Endothelial cell of umbilical vein (primary cell): ENCODE results near the gene LRP1B. TPM values are rescaled to one million over a fixed set of nuclear protein-coding genes. Genes with fewer than 3 reads are reported as not detected.

Source experiments
- BruUV-seq: library from RNA; stranded (reverse); fragments of 400-500 nt; replicated peaks from 2 replicates; lab custom pipeline; 2021; lab: Mats Ljungman, UMichigan
- CTCF ChIA-PET: fragments of 300-600, 350-600 bp; sonication (Branson Sonifier 250); formaldehyde crosslinking; loops from one replicate; lab custom pipeline; 2021; ENCODE audit warnings: antibody characterized with exemption, inconsistent platforms; lab: Charles Lee
- POLR2A ChIA-PET: fragments of 300-600, 350-600 bp; sonication (Branson Sonifier 250); formaldehyde crosslinking; loops from one replicate; lab custom pipeline; 2021; ENCODE audit warnings: antibody characterized with exemption, inconsistent platforms; lab: Charles Lee
- DNase-seq: peaks from one replicate; pipeline ENCODE4 v3.0.0-alpha.2; 2011; ENCODE audit warnings: low read depth, low spot score
- FAIRE-seq: peaks from 2 replicates; lab custom pipeline; 2011; peaks lifted over from hg19 to GRCh38; lab: Jason Lieb, UNC
- H2AFZ ChIP-seq: 2 replicates; pipeline ENCODE4 v1.6.0; 2012; ENCODE audit warnings: low read depth, low read length, control low read depth, inconsistent platforms
- H3K27ac ChIP-seq: 2 replicates; pipeline ENCODE4 v1.5.1; 2011; ENCODE audit warnings: low read depth, mild to moderate bottlenecking, control low read depth, low read length, moderate library complexity; ENCODE audit not compliant: insufficient read depth
- H3K27me3 ChIP-seq, 2 experiments: 2 replicates each; pipeline versions ENCODE4 v1.6.0 to v1.6.1; 2011; ENCODE audit warnings: low read length in 2 of 2, mixed read lengths in 1 of 2; ENCODE audit not compliant: control insufficient read depth in 2 of 2, insufficient read depth in 2 of 2
- H3K36me3 ChIP-seq, 2 experiments: 2 replicates in 1 of 2; 3 replicates in 1 of 2; pipeline ENCODE4 v1.5.1; 2011; ENCODE audit warnings: low read length in 2 of 2, mild to moderate bottlenecking in 1 of 2, moderate library complexity in 1 of 2; ENCODE audit not compliant: control insufficient read depth in 2 of 2, insufficient read depth in 2 of 2; ENCODE audit errors: extremely low read depth in 1 of 2
- H3K4me1 ChIP-seq: 3 replicates; pipeline ENCODE4 v1.5.1; 2011; ENCODE audit warnings: mild to moderate bottlenecking, low read length; ENCODE audit not compliant: control insufficient read depth, insufficient read depth; ENCODE audit errors: extremely low read depth
- H3K4me2 ChIP-seq: 2 replicates; pipeline ENCODE4 v1.6.1; 2011; ENCODE audit warnings: low read length, control low read depth, mixed read lengths; ENCODE audit not compliant: insufficient read depth
- H3K4me3 ChIP-seq, 3 experiments: fragments of 200-600 bp in 1 of 3; sonication (generic), shearing (Covaris generic) in 1 of 3; replicated peaks in 1 of 3; 2 replicates each; pipeline ENCODE4 v1.5.1; 2011 to 2016; ENCODE audit warnings: control low read depth in 3 of 3, low read length in 3 of 3, mild to moderate bottlenecking in 2 of 3, inconsistent platforms in 1 of 3, low read depth in 1 of 3, moderate library complexity in 1 of 3; ENCODE audit not compliant: insufficient read depth in 1 of 3
- H3K79me2 ChIP-seq: 2 replicates; pipeline ENCODE4 v1.6.0; 2012; ENCODE audit warnings: low read length, inconsistent platforms; ENCODE audit not compliant: control insufficient read depth, insufficient read depth
- H3K9ac ChIP-seq: replicated peaks from 2 replicates; pipeline ENCODE3; 2011; ENCODE audit warnings: low read length, control low read depth; ENCODE audit not compliant: insufficient read depth; ENCODE audit errors: extremely low read depth
- H3K9me1 ChIP-seq: replicated peaks from 3 replicates; pipeline ENCODE4 v1.6.0; 2011; ENCODE audit warnings: mild to moderate bottlenecking, low read length; ENCODE audit not compliant: control insufficient read depth, insufficient read depth; ENCODE audit errors: extremely low read depth
- H3K9me3 ChIP-seq: replicated peaks from 2 replicates; pipeline ENCODE4 v1.5.1; 2012; ENCODE audit warnings: low read length, inconsistent platforms; ENCODE audit not compliant: control insufficient read depth, insufficient read depth
- H4K20me1 ChIP-seq: replicated peaks from 2 replicates; pipeline ENCODE3; 2011; ENCODE audit warnings: mild to moderate bottlenecking, low read length; ENCODE audit not compliant: control insufficient read depth, insufficient read depth; ENCODE audit errors: extremely low read depth
- CTCF ChIP-seq, 2 donors: IDR thresholded peaks; 1 replicate in 1 of 2; 2 replicates in 1 of 2; pipeline ENCODE4 v1.5.1; 2011; ENCODE audit warnings: low read length in 2 of 2, mild to moderate bottlenecking in 2 of 2, moderate library complexity in 2 of 2, control low read depth in 1 of 2, inconsistent platforms in 1 of 2, low read depth in 1 of 2; ENCODE audit not compliant: insufficient read depth in 1 of 2; ENCODE audit errors: extremely low read depth in 1 of 2
- EZH2 ChIP-seq: IDR thresholded peaks from 2 replicates; pipeline ENCODE4 v1.6.1; 2012; ENCODE audit warnings: borderline replicate concordance, low read depth, mild to moderate bottlenecking, moderate library complexity, low read length, inconsistent platforms; ENCODE audit not compliant: severe bottlenecking
- FOS ChIP-seq: IDR thresholded peaks from 2 replicates; pipeline ENCODE4 v1.6.1; 2011; ENCODE audit warnings: mild to moderate bottlenecking, low read length, moderate library complexity, borderline replicate concordance; ENCODE audit not compliant: insufficient read depth
- GATA2 ChIP-seq: IDR thresholded peaks from 2 replicates; pipeline ENCODE4 v1.7.0; 2011; ENCODE audit warnings: low read depth, mild to moderate bottlenecking, moderate library complexity, mixed read lengths, low read length; ENCODE audit not compliant: insufficient read length, insufficient read depth
- JUN ChIP-seq: IDR thresholded peaks from 2 replicates; pipeline ENCODE4 v1.6.1; 2011; ENCODE audit warnings: borderline replicate concordance, low read depth; ENCODE audit not compliant: insufficient read length, insufficient read depth
- MYC ChIP-seq: IDR thresholded peaks from one replicate; pipeline ENCODE4 v1.6.1; 2011; ENCODE audit warnings: mild to moderate bottlenecking, low read depth, low read length
- POLR2A ChIP-seq: IDR thresholded peaks from 2 replicates; pipeline ENCODE4 v1.6.1; 2012; ENCODE audit warnings: low read depth, mild to moderate bottlenecking, control low read depth, low read length
- POLR2AphosphoS5 ChIP-seq: IDR thresholded peaks from 2 replicates; pipeline ENCODE4 v1.6.1; 2012; ENCODE audit warnings: low read depth, mild to moderate bottlenecking, control low read depth, low read length, moderate library complexity; ENCODE audit not compliant: insufficient read depth
- dilution Hi-C: fragments of 300-500 bp; cut with MboI; formaldehyde crosslinking; loops from one replicate; pipeline ENCODE4 v1.15.0; 2019; ENCODE audit warnings: low sequenced_read_pairs; ENCODE audit not compliant: extremely low pct_ligation_motif_present
- intact Hi-C: fragments of 100-400 bp; cut with micrococcal nuclease; formaldehyde crosslinking; loops from one replicate; pipeline ENCODE4 v1.10.0; 2022
- polyA plus RNA-seq, 4 experiments: library from polyadenylated mRNA; depleted of rRNA in 3 of 4; stranded (reverse) in 3 of 4; unstranded in 1 of 4; fragments of >200 nt; gene quantifications; 2 replicates each; pipeline versions ENCODE4 v1.2.1 to v1.2.3, GENCODE V29; 2011 to 2012; ENCODE audit warnings: missing spikeins in 1 of 4
- total RNA-seq: library from RNA; stranded (reverse); gene quantifications from 2 replicates; pipeline ENCODE4 v1.2.3, GENCODE V29; 2021
- TF ChIP-seq, protein P1 (sequence below): IDR thresholded peaks from 2 replicates; pipeline ENCODE4 v1.6.1; 2011; ENCODE audit not compliant: insufficient read depth, insufficient read length

The LRP1B gene
- total and polyA plus RNA-seq, 2 donors (not counting 3 experiments of a cell fraction or from before 2014, with no cell fraction given) = 0.03 to 0.07 TPM

GRCh38 chr2:141271346-141271745 lies 859.5 kb downstream of the LRP1B start:
- intact Hi-C loops = no loop called here
- H3K27me3 ChIP-seq = no peaks in the 10 kb centered on the region
- no peaks in the 10 kb centered on the region for H3K36me3 ChIP-seq
- FAIRE-seq (no peak), DNase-seq (no peak)
- TF ChIP-seq, protein P1, sequence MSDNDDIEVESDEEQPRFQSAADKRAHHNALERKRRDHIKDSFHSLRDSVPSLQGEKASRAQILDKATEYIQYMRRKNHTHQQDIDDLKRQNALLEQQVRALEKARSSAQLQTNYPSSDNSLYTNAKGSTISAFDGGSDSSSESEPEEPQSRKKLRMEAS = no peak
- TF ChIP-seq JUN (no peak), FOS (no peak), CTCF (IDR thresholded peaks at IDR 0.05; ENCODE audit: extremely low read depth in 1 of 2, insufficient read depth in 1 of 2, low read depth in 1 of 2, low read length in 2 of 2) (no peak), EZH2 (no peak), POLR2AphosphoS5 (no peak), MYC (no peak), GATA2 (no peak), POLR2A (no peak)
- H3K9me1 ChIP-seq = no peaks in the 10 kb centered on the region
- H3K4me1 ChIP-seq = no peaks in the 10 kb centered on the region
- no peak overlapping the region for H3K9ac ChIP-seq
- ChIA-PET POLR2A (no interaction called here), CTCF (no interaction called here)
- H3K79me2 ChIP-seq = no peaks in the 10 kb centered on the region
- H3K4me3 ChIP-seq = no peak overlapping the region
- H4K20me1 ChIP-seq = no peaks in the 10 kb centered on the region
- no peak overlapping the region for H3K27ac ChIP-seq
- dilution Hi-C loops = no loop called here
- no peak overlapping the region for H2AFZ ChIP-seq
- no TSS peak for BruUV-seq
- no peaks in the 10 kb centered on the region for H3K9me3 ChIP-seq
- H3K4me2 ChIP-seq = no peak overlapping the region
